Liver (tissue), 9 donors: ENCODE results near the gene ELAVL2. TPM values are rescaled to one million over a fixed set of nuclear protein-coding genes. Genes with fewer than 3 reads are reported as not detected.

Source experiments
- DNase-seq: peaks from one replicate; pipeline ENCODE4 v3.0.0-alpha.2; 2017; ENCODE audit warnings: low spot score
- H3K27ac ChIP-seq, 2 donors: one replicate each; pipeline ENCODE4 v1.7.0; 2013; ENCODE audit warnings: inconsistent platforms in 2 of 2, low read length in 2 of 2, control low read depth in 1 of 2, low read depth in 1 of 2, mild to moderate bottlenecking in 1 of 2
- H3K27me3 ChIP-seq, 4 donors: one replicate each; pipeline versions ENCODE4 v1.6.1 to v1.7.0; 2013; ENCODE audit warnings: low read length in 3 of 4, inconsistent platforms in 1 of 4, mild to moderate bottlenecking in 1 of 4, moderate library complexity in 1 of 4; ENCODE audit not compliant: control insufficient read depth in 4 of 4, insufficient read depth in 4 of 4
- H3K36me3 ChIP-seq, 4 donors: one replicate each; pipeline versions ENCODE4 v1.6.1 to v1.7.0; 2013; ENCODE audit warnings: low read length in 3 of 4, mild to moderate bottlenecking in 3 of 4, low read depth in 1 of 4, moderate library complexity in 1 of 4; ENCODE audit not compliant: control insufficient read depth in 4 of 4, insufficient read depth in 3 of 4
- H3K4me1 ChIP-seq, 4 donors: one replicate each; pipeline versions ENCODE4 v1.6.1 to v1.7.0; 2013; ENCODE audit warnings: low read length in 3 of 4, mild to moderate bottlenecking in 3 of 4, moderate library complexity in 1 of 4; ENCODE audit not compliant: control insufficient read depth in 4 of 4, insufficient read depth in 4 of 4
- H3K4me3 ChIP-seq, 3 donors: one replicate each; pipeline versions ENCODE4 v1.6.1 to v1.7.0; 2013; ENCODE audit warnings: low read length in 3 of 3, control low read depth in 1 of 3, low read depth in 1 of 3, mild to moderate bottlenecking in 1 of 3
- H3K9ac ChIP-seq, 2 donors: one replicate each; pipeline ENCODE4 v1.7.0; 2013; ENCODE audit warnings: low read length in 2 of 2, mild to moderate bottlenecking in 2 of 2, moderate library complexity in 2 of 2, control low read depth in 1 of 2, low read depth in 1 of 2
- H3K9me3 ChIP-seq, 4 donors: one replicate each; pipeline versions ENCODE4 v1.6.1 to v1.7.0; 2013; ENCODE audit warnings: low read length in 3 of 4; ENCODE audit not compliant: control insufficient read depth in 4 of 4
- ATF3 ChIP-seq: IDR thresholded peaks from 2 replicates; pipeline ENCODE4 v1.6.1; 2016; ENCODE audit warnings: antibody characterized with exemption
- CTCF ChIP-seq: fragments of 150-350 bp; IDR thresholded peaks from 2 replicates; pipeline ENCODE4 v1.5.1; 2017; ENCODE audit warnings: improper control_type of control experiment, low read depth, low read length; ENCODE audit not compliant: missing input control
- EGR1 ChIP-seq, 2 donors: IDR thresholded peaks; 2 replicates each; pipeline ENCODE4 v1.6.1; 2016 to 2018; ENCODE audit warnings: antibody characterized with exemption in 2 of 2, low read depth in 2 of 2
- FOXA1 ChIP-seq: IDR thresholded peaks from 2 replicates; pipeline ENCODE4 v1.6.1; 2016; ENCODE audit warnings: antibody characterized with exemption
- FOXA2 ChIP-seq: IDR thresholded peaks from 2 replicates; pipeline ENCODE4 v1.6.1; 2016; ENCODE audit warnings: antibody characterized with exemption
- GABPA ChIP-seq, 2 donors: IDR thresholded peaks in 1 of 2; conservative IDR thresholded peaks in 1 of 2; 2 replicates each; pipeline ENCODE4 v1.6.1; 2016; ENCODE audit warnings: antibody characterized with exemption in 2 of 2, mild to moderate bottlenecking in 1 of 2, moderate library complexity in 1 of 2
- HNF4A ChIP-seq, 2 donors: conservative IDR thresholded peaks; 2 replicates each; pipeline ENCODE4 v1.6.1; 2016; ENCODE audit warnings: antibody characterized with exemption in 2 of 2, mild to moderate bottlenecking in 2 of 2
- HNF4G ChIP-seq: IDR thresholded peaks from 2 replicates; pipeline ENCODE4 v1.6.1; 2016; ENCODE audit warnings: antibody characterized with exemption
- JUND ChIP-seq, 2 donors: IDR thresholded peaks; 2 replicates each; pipeline ENCODE4 v1.6.1; 2016; ENCODE audit warnings: antibody characterized with exemption in 2 of 2
- MAX ChIP-seq: IDR thresholded peaks from 2 replicates; pipeline ENCODE4 v1.6.1; 2016; ENCODE audit warnings: antibody characterized with exemption
- NR2F2 ChIP-seq: IDR thresholded peaks from 2 replicates; pipeline ENCODE4 v1.6.1; 2016; ENCODE audit warnings: antibody characterized with exemption
- RAD21 ChIP-seq, 2 donors: IDR thresholded peaks; 2 replicates each; pipeline ENCODE4 v1.6.1; 2016; ENCODE audit warnings: antibody characterized with exemption in 2 of 2, mild to moderate bottlenecking in 2 of 2
- REST ChIP-seq: IDR thresholded peaks from 2 replicates; pipeline ENCODE4 v1.6.1; 2016; ENCODE audit warnings: antibody characterized with exemption, mild to moderate bottlenecking
- RXRA ChIP-seq, 2 donors: IDR thresholded peaks; 2 replicates each; pipeline ENCODE4 v1.6.1; 2017 to 2018; ENCODE audit warnings: antibody characterized with exemption in 2 of 2, mild to moderate bottlenecking in 1 of 2
- SP1 ChIP-seq: IDR thresholded peaks from 2 replicates; pipeline ENCODE4 v1.6.1; 2018; ENCODE audit warnings: antibody characterized with exemption, mild to moderate bottlenecking
- TAF1 ChIP-seq: conservative IDR thresholded peaks from 2 replicates; pipeline ENCODE4 v1.6.1; 2016; ENCODE audit warnings: antibody characterized with exemption, mild to moderate bottlenecking
- YY1 ChIP-seq: IDR thresholded peaks from 2 replicates; pipeline ENCODE4 v1.6.1; 2016; ENCODE audit warnings: antibody characterized with exemption, mild to moderate bottlenecking
- ZBTB33 ChIP-seq: IDR thresholded peaks from 2 replicates; pipeline ENCODE4 v1.6.1; 2016; ENCODE audit warnings: antibody characterized with exemption
- WGBS: extraction: QIAGEN DNeasy Blood & Tissue Kit; methylation state at CpG from one replicate; pipeline ENCODE4 v1.1.7; 2013; 5-methylcytosine and 5-hydroxymethylcytosine counted together
- polyA plus RNA-seq, 2 donors: library from polyadenylated mRNA; stranded (reverse) in 1 of 2; unstranded in 1 of 2; fragments of 200-250 nt in 1 of 2; fragments of >200 nt in 1 of 2; fragmentation: Nextera tagmentation in 1 of 2; extraction: Ambion mirVana in 1 of 2; gene quantifications; one replicate each; pipeline versions ENCODE4 v1.2.1 to v1.2.3, GENCODE V29; 2013 to 2015
- total RNA-seq, 2 donors: library from RNA; depleted of rRNA; stranded (reverse); fragments of >200 nt; gene quantifications; one replicate each; pipeline ENCODE4 v1.2.3, GENCODE V29; 2014
- donor health status: healthy.
- donor health status: healthy.
- donor health status: healthy.
- donor health status: healthy.
- donor health status: healthy.

ELAVL2 gene
- total and polyA plus RNA-seq, 4 donors = 0.19 TPM; not detected in 3

GRCh38 chr9:23798325-23798724 is 27.7 kb downstream of the ELAVL2 start:
- no peak for DNase-seq
- no peaks in the 10 kb centered on the region for H3K27me3 ChIP-seq
- no peaks in the 10 kb centered on the region for H3K36me3 ChIP-seq
- no peak overlapping the region for H3K4me3 ChIP-seq
- no peaks in the 10 kb centered on the region for H3K9me3 ChIP-seq
- H3K9ac ChIP-seq = no peak overlapping the region
- WGBS = 75% methylated on average over 4 of the region's 4 CpGs
- TF ChIP-seq REST = no peak
- TF ChIP-seq CTCF = no peak
- no peak for TF ChIP-seq NR2F2
- TF ChIP-seq RAD21 (IDR thresholded peaks at IDR 0.05) = no peak
- no peak for TF ChIP-seq JUND (IDR thresholded peaks at IDR 0.05)
- TF ChIP-seq RXRA (IDR thresholded peaks at IDR 0.05) = no peak
- no peak for TF ChIP-seq MAX
- no peak for TF ChIP-seq YY1
- TF ChIP-seq ZBTB33 = no peak
- no peak for TF ChIP-seq FOXA1
- TF ChIP-seq FOXA2 = no peak
- no peak for TF ChIP-seq ATF3
- TF ChIP-seq SP1 = no peak
- no peak for TF ChIP-seq HNF4A (conservative IDR thresholded peaks at IDR 0.05)
- TF ChIP-seq EGR1 (IDR thresholded peaks at IDR 0.05; ENCODE audit: low read depth in 2 of 2) = no peak
- TF ChIP-seq TAF1 = no peak
- H3K4me1 ChIP-seq = no peaks in the 10 kb centered on the region
- H3K27ac ChIP-seq = no peak overlapping the region

GRCh38 chr9:23796209-23796608 is 29.8 kb downstream of the ELAVL2 start:
- peaks cover 0 to 2% (median 0%) of the 10 kb centered on the region in 4 donors for H3K9me3 ChIP-seq
- H3K27ac ChIP-seq = no peak overlapping the region
- H3K4me3 ChIP-seq = no peak overlapping the region
- no peak for DNase-seq
- H3K27me3 ChIP-seq = no peaks in the 10 kb centered on the region
- H3K4me1 ChIP-seq = no peaks in the 10 kb centered on the region
- no peaks in the 10 kb centered on the region for H3K36me3 ChIP-seq
- WGBS = 78% methylated on average over 3 of the region's 3 CpGs
- no peak for TF ChIP-seq ZBTB33
- no peak for TF ChIP-seq HNF4G
- no peak for TF ChIP-seq GABPA (IDR thresholded peaks at IDR 0.05 in 1 of 2, conservative IDR thresholded peaks at IDR 0.05 in 1 of 2)
- no peak for TF ChIP-seq RAD21 (IDR thresholded peaks at IDR 0.05)
- no peak for TF ChIP-seq ATF3
- no peak for TF ChIP-seq JUND (IDR thresholded peaks at IDR 0.05)
- TF ChIP-seq CTCF = no peak
- TF ChIP-seq HNF4A (conservative IDR thresholded peaks at IDR 0.05) = no peak
- no peak for TF ChIP-seq TAF1
- no peak for TF ChIP-seq SP1
- no peak for TF ChIP-seq MAX
- TF ChIP-seq FOXA2 = no peak
- no peak overlapping the region for H3K9ac ChIP-seq
